ENCODE data around the gene ARVCF. TPM values are rescaled to one million over a fixed set of nuclear protein-coding genes. Genes with fewer than 3 reads are reported as not detected.
A peak's percentile ranks its signal among the peaks of the same experiment; 100 is the strongest.
"Not testable (repeated sequence)": the region's sequence is repeated elsewhere in the genome, so short reads cannot be mapped to it uniquely, and the experiment has no call there.

ARVCF gene
- total and polyA plus RNA-seq, 5 donors from 2014 or later: 0.39 to 2.7 (median 0.47) TPM; not detected in 1

DNA sequence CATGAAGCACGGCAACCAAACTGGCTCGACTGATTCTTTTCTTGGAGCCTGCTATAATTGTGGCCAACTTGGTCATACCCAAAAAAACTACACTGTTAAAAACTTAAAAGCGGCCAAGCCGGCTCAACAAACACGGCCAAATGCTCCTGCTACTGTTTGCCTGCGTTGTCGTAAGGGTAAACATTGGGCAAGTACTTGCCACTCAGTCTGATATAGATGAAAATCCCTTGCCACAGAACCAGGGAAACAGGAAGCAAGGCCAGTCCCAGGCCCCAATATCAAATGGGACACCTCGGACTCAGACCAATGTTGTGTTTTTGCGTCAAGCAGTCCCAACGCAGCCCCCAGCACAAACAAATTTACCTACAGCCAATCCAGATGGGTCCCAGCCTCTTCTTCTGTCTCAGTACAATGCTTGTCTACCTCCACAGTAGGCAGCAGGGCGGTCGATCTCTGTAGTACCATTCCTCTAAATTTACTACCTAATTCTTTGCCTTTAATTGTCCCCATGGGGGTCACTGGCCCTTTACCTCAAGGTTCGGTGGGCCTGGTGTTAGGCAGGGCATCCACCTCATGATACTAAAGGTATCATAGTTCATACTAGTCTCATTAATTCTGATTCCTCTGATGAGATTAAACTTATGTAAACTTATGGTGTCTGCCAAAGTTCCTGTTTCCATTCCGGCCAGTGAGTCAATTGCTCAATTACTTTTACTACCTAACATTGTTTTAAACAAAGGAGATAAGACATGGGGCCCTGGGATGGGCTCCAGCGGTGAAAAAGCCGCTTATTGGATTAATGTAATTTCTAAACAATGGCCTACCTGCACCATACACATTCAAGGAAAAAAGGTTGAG, 78.8 kb downstream of the ARVCF start:
- H3K27ac Mint-ChIP-seq: no peak overlapping the region

DNA sequence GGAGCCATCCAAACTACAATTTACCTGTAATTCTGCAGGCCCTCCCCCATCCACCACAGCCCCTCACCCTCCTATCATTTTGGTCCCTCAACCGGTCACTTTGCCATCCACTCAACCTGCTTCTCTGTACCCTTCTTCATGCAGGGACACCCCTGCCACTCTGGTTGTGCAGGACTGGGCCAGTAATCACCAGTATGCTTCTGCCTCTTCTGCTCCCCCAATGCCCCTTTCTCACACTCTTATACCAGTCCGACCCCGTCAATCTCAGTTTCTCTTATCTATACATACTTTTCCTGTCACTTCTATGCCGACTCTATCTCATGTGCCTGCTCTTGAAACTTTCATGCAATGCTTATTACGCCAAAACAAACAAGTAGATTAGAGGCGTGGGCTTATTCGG, 80.1 kb downstream of the ARVCF start:
- peaks cover 7 to 31% (median 17%) of the 10 kb centered on the region in 4 donors for H3K4me1 Mint-ChIP-seq
- no peak overlapping the region for H3K27ac ChIP-seq (ENCODE audit: insufficient read depth, low read length, poor library complexity, severe bottlenecking)
- DNase-seq (no peak), ATAC-seq (ENCODE audit: low read depth in 2 of 2) (no peak)
- no peaks in the 10 kb centered on the region for H3K27me3 ChIP-seq (ENCODE audit: control insufficient read depth, insufficient read depth, low read length)
- peaks cover 9% of the 10 kb centered on the region for H3K4me1 ChIP-seq (ENCODE audit: control insufficient read depth, insufficient read depth, low read length, poor library complexity, severe bottlenecking)
- peaks cover 30% of the 10 kb centered on the region for H3K36me3 Mint-ChIP-seq
- H3K27me3 Mint-ChIP-seq: no peaks in the 10 kb centered on the region
- no peak overlapping the region for H3K4me3 ChIP-seq (ENCODE audit: low read depth, low read length)
- peaks cover 0 to 19% (median 5%) of the 10 kb centered on the region in 7 donors for H3K9me3 Mint-ChIP-seq
- no peak overlapping the region for H3K4me3 Mint-ChIP-seq
- H3K36me3 ChIP-seq (ENCODE audit: control insufficient read depth, insufficient read depth, low read length): no peaks in the 10 kb centered on the region
- no peak overlapping the region for H3K27ac Mint-ChIP-seq
- peaks cover 3 to 9% of the 10 kb centered on the region in 2 experiments for H3K9me3 ChIP-seq (ENCODE audit: control insufficient read depth in 2 of 2, low read length in 2 of 2)

More for the DNA sequence above, 78.8 kb downstream of the ARVCF start:
- Histone ChIP-seq H3K27ac (ENCODE audit: insufficient read depth, low read length, poor library complexity, severe bottlenecking) (no peak overlapping the region), H3K36me3 (ENCODE audit: control insufficient read depth, insufficient read depth, low read length) (no peaks in the 10 kb centered on the region), H3K9me3 (ENCODE audit: control insufficient read depth in 2 of 2, low read length in 2 of 2) (peaks cover 3 to 9% of the 10 kb centered on the region in 2 experiments), H3K4me1 (ENCODE audit: control insufficient read depth, insufficient read depth, low read length, poor library complexity, severe bottlenecking) (peaks cover 16% of the 10 kb centered on the region), H3K27me3 (ENCODE audit: control insufficient read depth, insufficient read depth, low read length) (no peaks in the 10 kb centered on the region), H3K4me3 (ENCODE audit: low read depth, low read length) (no peak overlapping the region)
- Mint-ChIP-seq H3K9me3 (peaks cover 0 to 19% (median 5%) of the 10 kb centered on the region in 7 donors), H3K4me3 (peak overlapping the region in 1 of 4 donors; percentile 93), H3K36me3 (peaks cover 30% of the 10 kb centered on the region), H3K27me3 (no peaks in the 10 kb centered on the region), H3K4me1 (peaks cover 9 to 36% (median 20%) of the 10 kb centered on the region in 4 donors)
- ATAC-seq (ENCODE audit: low read depth in 2 of 2) (no peak), DNase-seq (no peak)

DNA sequence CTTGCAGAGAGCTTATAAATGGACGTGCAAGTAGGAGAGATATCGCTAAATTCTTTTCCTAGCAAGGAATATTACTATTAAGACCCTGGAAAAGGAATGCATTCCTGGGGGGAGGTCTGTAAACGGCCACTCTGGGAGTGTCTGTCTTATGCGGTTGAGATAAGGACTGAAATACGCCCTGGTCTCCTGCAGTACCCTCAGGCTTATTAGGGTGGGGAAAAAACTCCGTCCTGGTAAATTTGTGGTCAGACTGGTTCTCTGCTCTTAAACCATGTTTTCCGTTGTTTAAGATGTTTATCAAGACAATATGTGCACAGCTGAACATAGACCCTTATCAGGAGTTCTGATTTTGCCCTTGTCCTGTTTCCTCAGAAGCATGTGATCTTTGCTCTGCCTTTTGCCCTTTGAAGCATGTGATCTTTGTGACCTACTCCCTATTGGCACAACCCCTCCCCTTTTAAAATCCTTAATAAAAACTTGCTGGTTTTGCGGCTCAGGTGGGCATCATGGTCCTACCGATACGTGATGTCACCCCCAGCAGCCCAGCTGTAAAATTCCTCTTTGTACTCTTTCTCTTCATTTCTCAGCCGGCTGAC, 81.4 kb downstream of the ARVCF start:
- H3K27ac ChIP-seq (ENCODE audit: insufficient read depth, low read length, poor library complexity, severe bottlenecking); H3K4me1 ChIP-seq (ENCODE audit: control insufficient read depth, insufficient read depth, low read length, poor library complexity, severe bottlenecking); H3K36me3 ChIP-seq (ENCODE audit: control insufficient read depth, insufficient read depth, low read length); H3K9me3 ChIP-seq (ENCODE audit: control insufficient read depth in 2 of 2, low read length in 2 of 2); ATAC-seq (ENCODE audit: low read depth in 2 of 2); H3K4me3 Mint-ChIP-seq; H3K27ac Mint-ChIP-seq; H3K27me3 ChIP-seq (ENCODE audit: control insufficient read depth, insufficient read depth, low read length); DNase-seq; H3K4me3 ChIP-seq (ENCODE audit: low read depth, low read length); H3K27me3 Mint-ChIP-seq: not testable (repeated sequence)
- peaks cover 4 to 20% (median 12%) of the 10 kb centered on the region in 4 donors for H3K4me1 Mint-ChIP-seq
- peaks cover 0 to 19% (median 5%) of the 10 kb centered on the region in 7 donors for H3K9me3 Mint-ChIP-seq
- peaks cover 34% of the 10 kb centered on the region for H3K36me3 Mint-ChIP-seq

DNA sequence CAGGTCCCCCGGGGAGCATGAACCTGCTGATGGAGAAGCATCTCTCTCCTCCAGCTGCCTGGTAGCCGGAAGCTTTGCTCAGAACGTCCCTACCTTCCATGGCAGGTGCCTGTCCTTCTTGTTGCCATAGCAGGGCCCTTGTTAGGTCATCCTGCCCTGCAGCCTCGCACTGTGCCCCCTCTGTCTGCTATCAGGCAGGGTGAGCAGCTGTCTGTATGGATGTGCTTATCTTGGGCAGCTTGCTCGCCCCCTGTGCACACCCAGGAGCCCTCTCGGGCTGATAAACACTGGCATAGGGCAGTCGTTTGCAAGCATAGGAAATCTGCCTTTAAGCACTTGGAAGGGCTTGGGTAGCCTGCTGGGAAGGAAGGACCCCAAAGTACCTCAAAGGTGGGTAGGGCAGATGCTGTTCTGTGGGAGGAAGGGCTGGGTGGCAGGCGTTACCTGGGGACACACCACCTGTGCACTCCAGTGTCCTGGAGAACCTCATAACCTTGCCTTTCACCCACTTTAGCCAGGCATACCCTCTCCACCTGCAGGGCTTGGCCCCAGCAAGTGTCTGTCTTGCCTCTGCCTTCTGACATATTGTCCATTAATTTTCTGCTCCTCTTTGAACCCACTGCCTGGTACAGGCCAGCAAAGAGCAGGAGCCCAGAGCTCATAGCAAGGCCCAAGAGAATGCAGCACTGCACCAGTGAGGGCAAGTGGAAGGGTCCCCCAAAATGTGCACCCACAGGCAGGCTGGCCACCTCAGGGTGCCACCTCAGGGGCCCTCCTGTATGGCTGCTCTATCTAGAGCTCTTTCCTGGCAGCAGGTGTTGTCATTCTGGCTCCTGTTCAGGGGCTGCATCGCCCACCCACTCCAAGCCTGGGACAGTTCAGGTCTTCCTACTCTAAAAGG, 83.0 kb downstream of the ARVCF start:
- H3K27me3 Mint-ChIP-seq: no peaks in the 10 kb centered on the region
- Histone ChIP-seq H3K36me3 (ENCODE audit: control insufficient read depth, insufficient read depth, low read length) (no peaks in the 10 kb centered on the region), H3K9me3 (ENCODE audit: control insufficient read depth in 2 of 2, low read length in 2 of 2) (peaks cover 3 to 9% of the 10 kb centered on the region in 2 experiments), H3K27me3 (ENCODE audit: control insufficient read depth, insufficient read depth, low read length) (no peaks in the 10 kb centered on the region), H3K4me1 (ENCODE audit: control insufficient read depth, insufficient read depth, low read length, poor library complexity, severe bottlenecking) (no peaks in the 10 kb centered on the region), H3K4me3 (ENCODE audit: low read depth, low read length) (no peak overlapping the region), H3K27ac (ENCODE audit: insufficient read depth, low read length, poor library complexity, severe bottlenecking) (no peak overlapping the region)
- peaks cover 0 to 12% (median 6%) of the 10 kb centered on the region in 4 donors for H3K4me1 Mint-ChIP-seq
- H3K36me3 Mint-ChIP-seq: peaks cover 41% of the 10 kb centered on the region
- H3K9me3 Mint-ChIP-seq: peaks cover 0 to 19% (median 5%) of the 10 kb centered on the region in 7 donors
- DNase-seq (no peak), ATAC-seq (ENCODE audit: low read depth in 2 of 2) (no peak)
- H3K4me3 Mint-ChIP-seq: no peak overlapping the region
- peak overlapping the region in 1 of 3 donors; percentile 56 for H3K27ac Mint-ChIP-seq

DNA sequence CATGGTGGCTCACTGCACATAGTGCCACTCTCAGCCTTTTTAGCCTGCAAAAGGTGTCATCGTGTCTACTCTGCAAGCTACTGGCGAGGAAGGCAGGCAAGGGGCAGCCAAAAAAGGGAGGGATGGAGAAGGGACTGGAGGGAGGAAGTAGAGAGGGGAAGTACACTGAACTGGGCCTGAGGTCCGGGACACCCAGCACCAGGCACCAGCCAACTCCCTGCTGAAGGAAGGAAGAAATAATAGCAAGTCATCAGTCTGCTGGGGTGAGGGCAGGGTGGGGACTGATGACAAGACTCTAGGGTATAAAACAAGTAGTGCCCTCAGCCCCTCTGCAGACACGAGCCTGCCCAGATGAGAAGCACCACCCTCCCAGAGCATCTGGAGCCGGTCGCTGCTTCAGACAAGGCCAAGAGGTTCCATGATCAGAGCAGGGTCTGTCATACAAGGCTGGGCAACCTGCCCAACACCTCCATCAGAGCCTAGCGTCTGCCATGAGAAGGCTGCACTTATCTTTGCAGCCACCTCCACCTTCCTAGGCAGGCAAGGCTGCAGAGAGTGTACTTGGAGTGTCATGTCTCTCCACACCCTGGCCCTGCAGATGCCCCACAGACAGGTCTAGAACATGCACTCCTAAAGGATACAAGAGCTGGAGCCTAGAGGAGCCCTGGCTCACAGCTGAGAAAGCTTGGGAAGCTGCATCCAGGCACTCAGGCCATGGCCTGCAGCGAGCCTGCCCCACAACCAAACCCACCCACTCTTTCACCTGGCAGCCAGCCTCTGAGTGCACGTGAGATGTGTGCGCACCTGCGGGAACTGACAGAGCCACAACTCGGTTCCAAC, 84.0 kb downstream of the ARVCF start:
- ATAC-seq (ENCODE audit: low read depth in 2 of 2): no peak
- Mint-ChIP-seq H3K4me1 (peaks cover 0 to 12% (median 4%) of the 10 kb centered on the region in 4 donors), H3K36me3 (peaks cover 38% of the 10 kb centered on the region), H3K9me3 (peaks cover 0 to 19% (median 5%) of the 10 kb centered on the region in 7 donors), H3K4me3 (no peak overlapping the region), H3K27ac (peak overlapping the region in 1 of 3 donors; percentile 56), H3K27me3 (no peaks in the 10 kb centered on the region)
- Histone ChIP-seq H3K27me3 (ENCODE audit: control insufficient read depth, insufficient read depth, low read length) (no peaks in the 10 kb centered on the region), H3K9me3 (ENCODE audit: control insufficient read depth in 2 of 2, low read length in 2 of 2) (peaks cover 3 to 9% of the 10 kb centered on the region in 2 experiments), H3K4me1 (ENCODE audit: control insufficient read depth, insufficient read depth, low read length, poor library complexity, severe bottlenecking) (no peaks in the 10 kb centered on the region), H3K4me3 (ENCODE audit: low read depth, low read length) (no peak overlapping the region), H3K36me3 (ENCODE audit: control insufficient read depth, insufficient read depth, low read length) (no peaks in the 10 kb centered on the region), H3K27ac (ENCODE audit: insufficient read depth, low read length, poor library complexity, severe bottlenecking) (no peak overlapping the region)
- DNase-seq: no peak

DNA sequence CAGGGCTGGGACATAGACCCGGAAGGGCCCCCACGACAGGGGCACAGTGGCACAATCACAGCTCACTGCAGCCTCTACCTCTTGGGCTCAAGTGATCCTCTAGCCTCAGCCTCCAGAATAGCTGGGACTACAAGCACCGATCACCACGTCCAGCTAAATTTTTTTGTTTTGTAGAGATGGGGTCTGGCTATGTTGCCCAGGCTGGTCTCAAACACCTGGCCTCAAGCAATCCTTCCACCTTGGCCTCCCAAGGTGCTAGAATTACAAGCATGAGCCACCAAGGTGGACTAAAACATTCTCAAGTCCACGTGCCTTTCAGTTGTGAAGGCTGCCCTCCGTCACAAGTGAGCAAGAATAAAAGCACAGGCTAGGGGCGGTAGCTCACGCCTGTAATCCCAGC, 85.1 kb downstream of the ARVCF start:
- Histone ChIP-seq H3K4me3 (ENCODE audit: low read depth, low read length) (no peak overlapping the region), H3K36me3 (ENCODE audit: control insufficient read depth, insufficient read depth, low read length) (no peaks in the 10 kb centered on the region), H3K9me3 (ENCODE audit: control insufficient read depth in 2 of 2, low read length in 2 of 2) (peaks cover 3 to 9% of the 10 kb centered on the region in 2 experiments), H3K27me3 (ENCODE audit: control insufficient read depth, insufficient read depth, low read length) (no peaks in the 10 kb centered on the region), H3K4me1 (ENCODE audit: control insufficient read depth, insufficient read depth, low read length, poor library complexity, severe bottlenecking) (no peaks in the 10 kb centered on the region), H3K27ac (ENCODE audit: insufficient read depth, low read length, poor library complexity, severe bottlenecking) (no peak overlapping the region)
- H3K9me3 Mint-ChIP-seq: peaks cover 0 to 13% (median 4%) of the 10 kb centered on the region in 7 donors
- no peaks in the 10 kb centered on the region for H3K27me3 Mint-ChIP-seq
- H3K4me3 Mint-ChIP-seq: no peak overlapping the region
- H3K36me3 Mint-ChIP-seq: peaks cover 28% of the 10 kb centered on the region
- ATAC-seq (ENCODE audit: low read depth in 2 of 2): no peak
- peaks cover 0 to 12% (median 4%) of the 10 kb centered on the region in 4 donors for H3K4me1 Mint-ChIP-seq
- H3K27ac Mint-ChIP-seq: no peak overlapping the region
- no peak for DNase-seq
